ENCODE results near the gene ARHGEF4. TPM values are rescaled to one million over a fixed set of nuclear protein-coding genes. Genes with fewer than 3 reads are reported as not detected.
A peak's percentile ranks its signal among the peaks of the same experiment; 100 is the strongest.

ARHGEF4 gene
- total RNA-seq, 1 donor from 2014 or later: 74.8 TPM

- no peak for TF ChIP-seq CTCF (IDR thresholded peaks at IDR 0.05; ENCODE audit: insufficient read depth, low read length, severe bottlenecking)
- no peak for FAIRE-seq
- H3K36me3 ChIP-seq (ENCODE audit: control insufficient read depth, insufficient read depth, low read length): no peaks in the 10 kb centered on the region
Observed at GRCh38 chr2:130832296-130832940, 4.3 kb upstream of the ARHGEF4 start.

GRCh38 chr2:130834091-130834930 lies 2.4 kb upstream of the ARHGEF4 start:
- DNase-seq (ENCODE audit: low read depth) (peak; percentile 55), FAIRE-seq (no peak)
- Histone ChIP-seq H3K27me3 (ENCODE audit: control insufficient read depth, insufficient read depth, low read length) (no peaks in the 10 kb centered on the region), H3K4me3 (ENCODE audit: low read depth, low read length) (no peak overlapping the region), H3K36me3 (ENCODE audit: control insufficient read depth, insufficient read depth, low read length) (peaks cover 6% of the 10 kb centered on the region)
- TF ChIP-seq CTCF (IDR thresholded peaks at IDR 0.05; ENCODE audit: insufficient read depth, low read length, severe bottlenecking): no peak

More at GRCh38 chr2:130832296-130832940, 4.3 kb upstream of the ARHGEF4 start:
- no peaks in the 10 kb centered on the region for H3K27me3 ChIP-seq (ENCODE audit: control insufficient read depth, insufficient read depth, low read length)
- H3K4me3 ChIP-seq (ENCODE audit: low read depth, low read length): no peak overlapping the region
- no peak for DNase-seq (ENCODE audit: low read depth)

- no peak overlapping the region for H3K4me3 ChIP-seq (ENCODE audit: low read depth, low read length)
- no peak for TF ChIP-seq CTCF (IDR thresholded peaks at IDR 0.05; ENCODE audit: insufficient read depth, low read length, severe bottlenecking)
- H3K36me3 ChIP-seq (ENCODE audit: control insufficient read depth, insufficient read depth, low read length): peaks cover 7% of the 10 kb centered on the region
- FAIRE-seq (no peak), DNase-seq (ENCODE audit: low read depth) (no peak)
- H3K27me3 ChIP-seq (ENCODE audit: control insufficient read depth, insufficient read depth, low read length): no peaks in the 10 kb centered on the region
Observed at GRCh38 chr2:130834931-130835765, 1.6 kb upstream of the ARHGEF4 start.

- no peak for TF ChIP-seq CTCF (IDR thresholded peaks at IDR 0.05; ENCODE audit: insufficient read depth, low read length, severe bottlenecking)
- no peak for DNase-seq (ENCODE audit: low read depth)
- no peak for FAIRE-seq
- H3K4me3 ChIP-seq (ENCODE audit: low read depth, low read length): no peak overlapping the region
- peaks cover 7% of the 10 kb centered on the region for H3K36me3 ChIP-seq (ENCODE audit: control insufficient read depth, insufficient read depth, low read length)
- H3K27me3 ChIP-seq (ENCODE audit: control insufficient read depth, insufficient read depth, low read length): no peaks in the 10 kb centered on the region
Observed at GRCh38 chr2:130835766-130836015, 1.0 kb upstream of the ARHGEF4 start.

- DNase-seq (ENCODE audit: low read depth): no peak
- peaks cover 7% of the 10 kb centered on the region for H3K36me3 ChIP-seq (ENCODE audit: control insufficient read depth, insufficient read depth, low read length)
- H3K27me3 ChIP-seq (ENCODE audit: control insufficient read depth, insufficient read depth, low read length): no peaks in the 10 kb centered on the region
- no peak for FAIRE-seq
- peak overlapping the region; percentile 85 for H3K4me3 ChIP-seq (ENCODE audit: low read depth, low read length)
- no peak for TF ChIP-seq CTCF (IDR thresholded peaks at IDR 0.05; ENCODE audit: insufficient read depth, low read length, severe bottlenecking)
Observed at GRCh38 chr2:130837175-130837810, 579 bp downstream of the ARHGEF4 start.
